GM12878 (cell line): ENCODE data around the gene SRRM3. TPM values are rescaled to one million over a fixed set of nuclear protein-coding genes. Genes with fewer than 3 reads are reported as not detected.

Experiments used
- BACH1 ChIP-seq: fragments of 450-650 bp; IDR thresholded peaks from 2 replicates; pipeline ENCODE4 v1.6.1; 2017; ENCODE audit warnings: mild to moderate bottlenecking, borderline replicate concordance
- CEBPB ChIP-seq, 2 experiments: fragments of 150-350 bp in 1 of 2; IDR thresholded peaks; 2 replicates each; pipeline ENCODE4 v1.6.1; 2012 to 2014; ENCODE audit warnings: low read depth in 2 of 2, low read length in 2 of 2, borderline replicate concordance in 1 of 2, inconsistent platforms in 1 of 2
- EGR1 ChIP-seq, 2 experiments: IDR thresholded peaks; 1 replicate in 1 of 2; 2 replicates in 1 of 2; pipeline ENCODE4 v1.6.1; 2011 to 2012; ENCODE audit warnings: low read depth in 2 of 2, low read length in 2 of 2, borderline replicate concordance in 1 of 2, mild to moderate bottlenecking in 1 of 2, moderate library complexity in 1 of 2
- FOXK2 ChIP-seq: fragments of 450-650 bp; IDR thresholded peaks from 2 replicates; pipeline ENCODE4 v1.6.1; 2017; ENCODE audit warnings: mild to moderate bottlenecking, moderate library complexity
- GABPA ChIP-seq: IDR thresholded peaks from 2 replicates; pipeline ENCODE4 v1.6.1; 2014; ENCODE audit warnings: antibody characterized with exemption, low read depth, mild to moderate bottlenecking, inconsistent platforms
- IKZF1 ChIP-seq: fragments of 450-650 bp; conservative IDR thresholded peaks from 2 replicates; pipeline ENCODE4 v1.6.1; 2017; ENCODE audit warnings: antibody characterized with exemption, mild to moderate bottlenecking
- MYC ChIP-seq: IDR thresholded peaks from 2 replicates; pipeline ENCODE4 v1.6.1; 2011; ENCODE audit warnings: mild to moderate bottlenecking, low read length, moderate library complexity, inconsistent platforms; ENCODE audit not compliant: insufficient read depth, insufficient replicate concordance, insufficient read length, severe bottlenecking
- NR2C1 ChIP-seq: fragments of 450-650 bp; IDR thresholded peaks from 2 replicates; pipeline ENCODE4 v1.6.1; 2017; ENCODE audit warnings: antibody characterized with exemption, mild to moderate bottlenecking, moderate library complexity
- NR2F1 ChIP-seq: fragments of 450-650 bp; conservative IDR thresholded peaks from 2 replicates; pipeline ENCODE4 v1.6.1; 2017; ENCODE audit warnings: mild to moderate bottlenecking
- PAX5 ChIP-seq: IDR thresholded peaks from 2 replicates; pipeline ENCODE4 v1.6.1; 2011; ENCODE audit warnings: low read depth, low read length, borderline replicate concordance
- POLR2AphosphoS5 ChIP-seq: IDR thresholded peaks from 2 replicates; pipeline ENCODE4 v1.6.1; 2011; ENCODE audit warnings: mild to moderate bottlenecking, low read length, inconsistent platforms
- RAD51 ChIP-seq: fragments of 450-650 bp; IDR thresholded peaks from 2 replicates; pipeline ENCODE4 v1.6.1; 2016; ENCODE audit warnings: moderate library complexity, mild to moderate bottlenecking, inconsistent platforms
- RB1 ChIP-seq: fragments of 450-650 bp; formaldehyde crosslinking; IDR thresholded peaks from 2 replicates; pipeline ENCODE4 v1.6.1; 2017; ENCODE audit warnings: mild to moderate bottlenecking, borderline replicate concordance
- RBBP5 ChIP-seq: fragments of 200-600 bp; sonication (generic); conservative IDR thresholded peaks from 2 replicates; pipeline ENCODE4 v1.6.1; 2016
- RFX5 ChIP-seq: IDR thresholded peaks from 2 replicates; pipeline ENCODE4 v1.6.1; 2011; ENCODE audit warnings: low read depth, low read length, improper control_type of control experiment
- SRF ChIP-seq, 2 experiments: IDR thresholded peaks; 2 replicates each; pipeline ENCODE4 v1.6.1; 2011; ENCODE audit warnings: low read depth in 2 of 2, low read length in 2 of 2, mild to moderate bottlenecking in 1 of 2, moderate library complexity in 1 of 2
- STAT1 ChIP-seq: fragments of 450-650 bp; conservative IDR thresholded peaks from 2 replicates; pipeline ENCODE4 v1.6.1; 2014; ENCODE audit warnings: antibody characterized with exemption, mild to moderate bottlenecking
- STAT3 ChIP-seq: IDR thresholded peaks from 2 replicates; pipeline ENCODE4 v1.6.1; 2011; ENCODE audit warnings: low read depth, low read length, improper control_type of control experiment
- ZNF217 ChIP-seq: fragments of 450-650 bp; IDR thresholded peaks from 2 replicates; pipeline ENCODE4 v1.6.1; 2017; ENCODE audit warnings: antibody characterized with exemption, mild to moderate bottlenecking
- ZNF384 ChIP-seq: IDR thresholded peaks from 2 replicates; pipeline ENCODE4 v1.6.1; 2012; ENCODE audit warnings: low read depth, mild to moderate bottlenecking, low read length, improper control_type of control experiment, borderline replicate concordance
- polyA plus RNA-seq, 11 experiments: library from polyadenylated mRNA; depleted of rRNA in 4 of 11; unstranded in 6 of 11; stranded (reverse) in 5 of 11; fragments of >200 nt; fragmentation: Nextera tagmentation in 4 of 11; fragmentation: Illumina TruSeq in 1 of 11; extraction: Ambion mirVana in 4 of 11; extraction: Trizol in 1 of 11; gene quantifications; 1 replicate in 1 of 11; 2 replicates in 10 of 11; pipeline versions ENCODE4 v1.2.1 to v1.2.3, GENCODE V29; 2011 to 2016; ENCODE audit warnings: inconsistent platforms in 2 of 11, missing spikeins in 2 of 11, low read depth in 1 of 11
- total RNA-seq, 4 experiments: library from RNA; depleted of rRNA in 3 of 4; stranded (reverse); fragments of >200 nt in 3 of 4; fragmentation: Illumina TruSeq in 1 of 4; extraction: Trizol in 1 of 4; gene quantifications; 2 replicates each; pipeline versions ENCODE4 v1.2.1 to v1.2.3, GENCODE V29; 2013 to 2021
- TF ChIP-seq, protein P1 (sequence below): IDR thresholded peaks from 2 replicates; pipeline ENCODE4 v1.6.1; 2012; ENCODE audit warnings: low read depth, low read length, improper control_type of control experiment
- TF ChIP-seq, protein P2 (sequence below): IDR thresholded peaks from 2 replicates; pipeline ENCODE4 v1.6.1; 2012; ENCODE audit warnings: low read depth, low read length, improper control_type of control experiment
- TF ChIP-seq, protein P3 (sequence below), 3 experiments: IDR thresholded peaks in 2 of 3; conservative IDR thresholded peaks in 1 of 3; 2 replicates each; pipeline ENCODE4 v1.5.1; 2011; ENCODE audit warnings: low read depth in 3 of 3, low read length in 3 of 3, mild to moderate bottlenecking in 3 of 3, control low read depth in 2 of 3, moderate library complexity in 2 of 3, inconsistent platforms in 1 of 3, mixed read lengths in 1 of 3; ENCODE audit not compliant: control insufficient read depth in 2 of 3, insufficient read depth in 1 of 3; ENCODE audit errors: extremely low read depth in 1 of 3
- TF ChIP-seq, protein P4 (sequence below): IDR thresholded peaks from 2 replicates; pipeline ENCODE4 v1.6.1; 2011; ENCODE audit warnings: borderline replicate concordance, low read depth, mild to moderate bottlenecking, moderate library complexity, mixed read lengths, low read length; ENCODE audit not compliant: insufficient read depth; ENCODE audit errors: extremely low read length
- TF ChIP-seq, protein P5 (sequence below): fragments of 450-650 bp; IDR thresholded peaks from 2 replicates; pipeline ENCODE4 v1.6.1; 2014; ENCODE audit warnings: mild to moderate bottlenecking

The SRRM3 gene
- total and polyA plus RNA-seq, 10 of the 15 experiments (the other 5 are each of a cell fraction or from before 2014, with no cell fraction given) = 0.03 to 0.15 (median 0.05) TPM; not detected in 6

DNA sequence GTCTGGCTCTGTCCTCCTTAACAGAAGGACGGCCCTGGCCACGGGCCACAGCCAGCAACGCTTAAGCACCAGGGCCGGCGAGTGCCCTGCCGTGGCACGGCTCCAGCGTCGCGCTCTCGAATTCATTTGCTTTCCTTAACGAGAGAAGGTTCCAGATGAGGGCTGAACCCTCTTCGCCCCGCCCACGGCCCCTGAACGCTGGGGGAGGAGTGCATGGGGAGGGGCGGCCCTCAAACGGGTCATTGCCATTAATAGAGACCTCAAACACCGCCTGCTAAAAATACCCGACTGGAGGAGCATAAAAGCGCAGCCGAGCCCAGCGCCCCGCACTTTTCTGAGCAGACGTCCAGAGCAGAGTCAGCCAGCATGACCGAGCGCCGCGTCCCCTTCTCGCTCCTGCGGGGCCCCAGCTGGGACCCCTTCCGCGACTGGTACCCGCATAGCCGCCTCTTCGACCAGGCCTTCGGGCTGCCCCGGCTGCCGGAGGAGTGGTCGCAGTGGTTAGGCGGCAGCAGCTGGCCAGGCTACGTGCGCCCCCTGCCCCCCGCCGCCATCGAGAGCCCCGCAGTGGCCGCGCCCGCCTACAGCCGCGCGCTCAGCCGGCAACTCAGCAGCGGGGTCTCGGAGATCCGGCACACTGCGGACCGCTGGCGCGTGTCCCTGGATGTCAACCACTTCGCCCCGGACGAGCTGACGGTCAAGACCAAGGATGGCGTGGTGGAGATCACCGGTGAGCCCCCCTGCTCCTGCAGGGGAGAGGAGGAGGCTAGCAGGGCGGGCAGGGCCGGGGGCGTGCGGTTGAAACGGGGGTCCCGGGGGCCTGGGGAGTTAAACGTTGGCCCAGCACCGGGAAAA, 100.9 kb downstream of the SRRM3 start, which contains the start of gene HSPB1 (continued):
- peak; percentile 95 for TF ChIP-seq PAX5
- TF ChIP-seq, protein P1, sequence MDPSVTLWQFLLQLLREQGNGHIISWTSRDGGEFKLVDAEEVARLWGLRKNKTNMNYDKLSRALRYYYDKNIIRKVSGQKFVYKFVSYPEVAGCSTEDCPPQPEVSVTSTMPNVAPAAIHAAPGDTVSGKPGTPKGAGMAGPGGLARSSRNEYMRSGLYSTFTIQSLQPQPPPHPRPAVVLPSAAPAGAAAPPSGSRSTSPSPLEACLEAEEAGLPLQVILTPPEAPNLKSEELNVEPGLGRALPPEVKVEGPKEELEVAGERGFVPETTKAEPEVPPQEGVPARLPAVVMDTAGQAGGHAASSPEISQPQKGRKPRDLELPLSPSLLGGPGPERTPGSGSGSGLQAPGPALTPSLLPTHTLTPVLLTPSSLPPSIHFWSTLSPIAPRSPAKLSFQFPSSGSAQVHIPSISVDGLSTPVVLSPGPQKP = no peak
- TF ChIP-seq CEBPB (IDR thresholded peaks at IDR 0.05; ENCODE audit: borderline replicate concordance in 1 of 2, low read depth in 2 of 2, low read length in 2 of 2) = no peak
- TF ChIP-seq, protein P2, sequence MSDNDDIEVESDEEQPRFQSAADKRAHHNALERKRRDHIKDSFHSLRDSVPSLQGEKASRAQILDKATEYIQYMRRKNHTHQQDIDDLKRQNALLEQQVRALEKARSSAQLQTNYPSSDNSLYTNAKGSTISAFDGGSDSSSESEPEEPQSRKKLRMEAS = peak; percentile 48; the same call in 1 of the 2 replicates
- no peak for TF ChIP-seq GABPA
- TF ChIP-seq FOXK2 = no peak
- no peak for TF ChIP-seq ZNF384
- TF ChIP-seq NR2C1 = 0 out of 2 replicates have a peak, but pooled peaks have one; percentile 18
- TF ChIP-seq SRF (IDR thresholded peaks at IDR 0.05; ENCODE audit: low read depth in 2 of 2, low read length in 2 of 2) = peak in 1 of 2 experiments; percentile 21; a peak in 1 of 4 replicates
- peak; percentile 58 for TF ChIP-seq IKZF1
- TF ChIP-seq STAT3 = no peak
- no peak for TF ChIP-seq MYC
- no peak for TF ChIP-seq RAD51
- peak; percentile 83; the same call in 1 of the 2 replicates for TF ChIP-seq BACH1
- TF ChIP-seq POLR2AphosphoS5 = peak; percentile 98
- TF ChIP-seq NR2F1 = peak; percentile 62
- 0 out of 3 replicates have a peak, but pooled peaks of 1 of the 2 experiments have one; percentile 26 for TF ChIP-seq EGR1 (IDR thresholded peaks at IDR 0.05; ENCODE audit: borderline replicate concordance in 1 of 2, low read depth in 2 of 2, low read length in 2 of 2)
- TF ChIP-seq RBBP5 = no peak
- TF ChIP-seq, protein P3, sequence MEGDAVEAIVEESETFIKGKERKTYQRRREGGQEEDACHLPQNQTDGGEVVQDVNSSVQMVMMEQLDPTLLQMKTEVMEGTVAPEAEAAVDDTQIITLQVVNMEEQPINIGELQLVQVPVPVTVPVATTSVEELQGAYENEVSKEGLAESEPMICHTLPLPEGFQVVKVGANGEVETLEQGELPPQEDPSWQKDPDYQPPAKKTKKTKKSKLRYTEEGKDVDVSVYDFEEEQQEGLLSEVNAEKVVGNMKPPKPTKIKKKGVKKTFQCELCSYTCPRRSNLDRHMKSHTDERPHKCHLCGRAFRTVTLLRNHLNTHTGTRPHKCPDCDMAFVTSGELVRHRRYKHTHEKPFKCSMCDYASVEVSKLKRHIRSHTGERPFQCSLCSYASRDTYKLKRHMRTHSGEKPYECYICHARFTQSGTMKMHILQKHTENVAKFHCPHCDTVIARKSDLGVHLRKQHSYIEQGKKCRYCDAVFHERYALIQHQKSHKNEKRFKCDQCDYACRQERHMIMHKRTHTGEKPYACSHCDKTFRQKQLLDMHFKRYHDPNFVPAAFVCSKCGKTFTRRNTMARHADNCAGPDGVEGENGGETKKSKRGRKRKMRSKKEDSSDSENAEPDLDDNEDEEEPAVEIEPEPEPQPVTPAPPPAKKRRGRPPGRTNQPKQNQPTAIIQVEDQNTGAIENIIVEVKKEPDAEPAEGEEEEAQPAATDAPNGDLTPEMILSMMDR (IDR thresholded peaks at IDR 0.05 in 2 of 3, conservative IDR thresholded peaks at IDR 0.05 in 1 of 3; ENCODE audit: control insufficient read depth in 2 of 3, extremely low read depth in 1 of 3, insufficient read depth in 1 of 3, low read depth in 3 of 3, low read length in 3 of 3) = no peak
- peak; percentile 15; the same call in 1 of the 2 replicates for TF ChIP-seq RFX5
- TF ChIP-seq, protein P4, sequence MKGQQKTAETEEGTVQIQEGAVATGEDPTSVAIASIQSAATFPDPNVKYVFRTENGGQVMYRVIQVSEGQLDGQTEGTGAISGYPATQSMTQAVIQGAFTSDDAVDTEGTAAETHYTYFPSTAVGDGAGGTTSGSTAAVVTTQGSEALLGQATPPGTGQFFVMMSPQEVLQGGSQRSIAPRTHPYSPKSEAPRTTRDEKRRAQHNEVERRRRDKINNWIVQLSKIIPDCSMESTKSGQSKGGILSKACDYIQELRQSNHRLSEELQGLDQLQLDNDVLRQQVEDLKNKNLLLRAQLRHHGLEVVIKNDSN = no peak
- TF ChIP-seq, protein P5, sequence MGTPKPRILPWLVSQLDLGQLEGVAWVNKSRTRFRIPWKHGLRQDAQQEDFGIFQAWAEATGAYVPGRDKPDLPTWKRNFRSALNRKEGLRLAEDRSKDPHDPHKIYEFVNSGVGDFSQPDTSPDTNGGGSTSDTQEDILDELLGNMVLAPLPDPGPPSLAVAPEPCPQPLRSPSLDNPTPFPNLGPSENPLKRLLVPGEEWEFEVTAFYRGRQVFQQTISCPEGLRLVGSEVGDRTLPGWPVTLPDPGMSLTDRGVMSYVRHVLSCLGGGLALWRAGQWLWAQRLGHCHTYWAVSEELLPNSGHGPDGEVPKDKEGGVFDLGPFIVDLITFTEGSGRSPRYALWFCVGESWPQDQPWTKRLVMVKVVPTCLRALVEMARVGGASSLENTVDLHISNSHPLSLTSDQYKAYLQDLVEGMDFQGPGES = no peak
- 0 out of 2 replicates have a peak, but pooled peaks have one; percentile 32 for TF ChIP-seq RB1
- TF ChIP-seq STAT1 = no peak; the same call in 1 of the 2 replicates
- no peak for TF ChIP-seq ZNF217
